Spleen (tissue), 7 donors: ENCODE measurements around the gene PIERCE2.

ENCODE experiments used
- CTCF ChIP-seq, 11 experiments: fragments of 200-600 bp in 7 of 11; fragments of 450-650 bp in 4 of 11; sonication (generic) in 4 of 11; IDR thresholded peaks in 8 of 11; conservative IDR thresholded peaks in 3 of 11; 1 replicate in 7 of 11; 2 replicates in 4 of 11; pipeline versions ENCODE4 v1.4.0 to v1.8.0; 2016 to 2021; ENCODE audit warnings: antibody characterized with exemption in 11 of 11, inconsistent platforms in 4 of 11, mild to moderate bottlenecking in 1 of 11
- POLR2A ChIP-seq, 3 donors: fragments of 450-650 bp; IDR thresholded peaks; one replicate each; pipeline ENCODE4 v1.5.1; 2017; ENCODE audit warnings: antibody characterized with exemption in 3 of 3, mild to moderate bottlenecking in 1 of 3
- donor health status: DM: no; HTN: no; CAD: no; lungs with moderate emphysema.
- donor health status: DM: no; HTN: no; CAD: no.
- donor health status: DM: no; HTN: no; CAD: no.

GRCh38 chr15:55383687-55384086 lies 24.6 kb upstream of the PIERCE2 start:
- TF ChIP-seq CTCF (IDR thresholded peaks at IDR 0.05 in 8 of 11, conservative IDR thresholded peaks at IDR 0.05 in 3 of 11): no peak
- TF ChIP-seq POLR2A (IDR thresholded peaks at IDR 0.05): no peak
